ENCODE results near the gene RPL31.

RPL31 gene

GRCh38 chr2:100984892-100985307 lies 17.2 kb upstream of the RPL31 start:
- Histone ChIP-seq H3K9me3 (ENCODE audit: insufficient read depth, low read length) (no peaks in the 10 kb centered on the region), H3K27me3 (ENCODE audit: low read length) (no peaks in the 10 kb centered on the region), H3K79me2 (ENCODE audit: insufficient read depth, low read length) (no peaks in the 10 kb centered on the region), H3K9ac (ENCODE audit: low read length) (no peak overlapping the region), H3F3A (ENCODE audit: insufficient read depth) (no peaks in the 10 kb centered on the region), H3K4me2 (ENCODE audit: low read depth, low read length, poor library complexity, severe bottlenecking) (no peak overlapping the region), H3K4me3 (ENCODE audit: insufficient read depth, low read length, poor library complexity, severe bottlenecking) (no peak overlapping the region), H2AFZ (ENCODE audit: low read depth, low read length, severe bottlenecking) (no peak overlapping the region), H4K20me1 (ENCODE audit: low read depth, low read length) (no peaks in the 10 kb centered on the region), H3K9me2 (replicated peaks; ENCODE audit: insufficient read depth, low read length) (no peaks in the 10 kb centered on the region), H3K27ac (ENCODE audit: low read depth, low read length) (no peak overlapping the region), H3K36me3 (ENCODE audit: low read length) (no peaks in the 10 kb centered on the region)
- no peak for TF ChIP-seq EZH2phosphoT487 (conservative IDR thresholded peaks at IDR 0.05; ENCODE audit: low read length)
- TF ChIP-seq CTCF (IDR thresholded peaks at IDR 0.05; ENCODE audit: insufficient read depth, low read length, poor library complexity, severe bottlenecking): peak; percentile 63

GRCh38 chr2:100986157-100986556 lies 15.9 kb upstream of the RPL31 start:
- H3K4me2 ChIP-seq (ENCODE audit: low read depth, low read length, poor library complexity, severe bottlenecking): no peak overlapping the region
- H3K9me2 ChIP-seq (replicated peaks; ENCODE audit: insufficient read depth, low read length): no peaks in the 10 kb centered on the region
- TF ChIP-seq CTCF (IDR thresholded peaks at IDR 0.05; ENCODE audit: insufficient read depth, low read length, poor library complexity, severe bottlenecking): no peak
- TF ChIP-seq EZH2phosphoT487 (conservative IDR thresholded peaks at IDR 0.05; ENCODE audit: low read length): no peak
- no peaks in the 10 kb centered on the region for H3F3A ChIP-seq (ENCODE audit: insufficient read depth)
- H2AFZ ChIP-seq (ENCODE audit: low read depth, low read length, severe bottlenecking): no peak overlapping the region
- no peaks in the 10 kb centered on the region for H3K27me3 ChIP-seq (ENCODE audit: low read length)
- no peak overlapping the region for H3K4me3 ChIP-seq (ENCODE audit: insufficient read depth, low read length, poor library complexity, severe bottlenecking)
- no peaks in the 10 kb centered on the region for H4K20me1 ChIP-seq (ENCODE audit: low read depth, low read length)
- H3K36me3 ChIP-seq (ENCODE audit: low read length): no peaks in the 10 kb centered on the region
- no peak overlapping the region for H3K27ac ChIP-seq (ENCODE audit: low read depth, low read length)
- H3K9ac ChIP-seq (ENCODE audit: low read length): no peak overlapping the region
- no peaks in the 10 kb centered on the region for H3K79me2 ChIP-seq (ENCODE audit: insufficient read depth, low read length)
- H3K9me3 ChIP-seq (ENCODE audit: insufficient read depth, low read length): no peaks in the 10 kb centered on the region

- no peak overlapping the region for H2AFZ ChIP-seq (ENCODE audit: low read depth, low read length, severe bottlenecking)
- H3K36me3 ChIP-seq (ENCODE audit: low read length): no peaks in the 10 kb centered on the region
- H3K4me2 ChIP-seq (ENCODE audit: low read depth, low read length, poor library complexity, severe bottlenecking): no peak overlapping the region
- no peak overlapping the region for H3K9ac ChIP-seq (ENCODE audit: low read length)
- H3K9me3 ChIP-seq (ENCODE audit: insufficient read depth, low read length): no peaks in the 10 kb centered on the region
- H3K4me3 ChIP-seq (ENCODE audit: insufficient read depth, low read length, poor library complexity, severe bottlenecking): no peak overlapping the region
- no peaks in the 10 kb centered on the region for H3F3A ChIP-seq (ENCODE audit: insufficient read depth)
- no peak for TF ChIP-seq EZH2phosphoT487 (conservative IDR thresholded peaks at IDR 0.05; ENCODE audit: low read length)
- H3K27me3 ChIP-seq (ENCODE audit: low read length): no peaks in the 10 kb centered on the region
- H4K20me1 ChIP-seq (ENCODE audit: low read depth, low read length): no peaks in the 10 kb centered on the region
- no peaks in the 10 kb centered on the region for H3K9me2 ChIP-seq (replicated peaks; ENCODE audit: insufficient read depth, low read length)
- H3K79me2 ChIP-seq (ENCODE audit: insufficient read depth, low read length): no peaks in the 10 kb centered on the region
- H3K27ac ChIP-seq (ENCODE audit: low read depth, low read length): no peak overlapping the region
Observed at GRCh38 chr2:100987536-100987935, 14.6 kb upstream of the RPL31 start.

GRCh38 chr2:100987974-100988373 lies 14.1 kb upstream of the RPL31 start:
- Histone ChIP-seq H3K79me2 (ENCODE audit: insufficient read depth, low read length) (no peaks in the 10 kb centered on the region), H3K27ac (ENCODE audit: low read depth, low read length) (no peak overlapping the region), H3K27me3 (ENCODE audit: low read length) (no peaks in the 10 kb centered on the region), H3F3A (ENCODE audit: insufficient read depth) (no peaks in the 10 kb centered on the region), H3K9ac (ENCODE audit: low read length) (no peak overlapping the region), H3K9me2 (replicated peaks; ENCODE audit: insufficient read depth, low read length) (no peaks in the 10 kb centered on the region), H3K4me2 (ENCODE audit: low read depth, low read length, poor library complexity, severe bottlenecking) (no peak overlapping the region), H3K9me3 (ENCODE audit: insufficient read depth, low read length) (no peaks in the 10 kb centered on the region), H4K20me1 (ENCODE audit: low read depth, low read length) (no peaks in the 10 kb centered on the region), H2AFZ (ENCODE audit: low read depth, low read length, severe bottlenecking) (no peak overlapping the region), H3K4me3 (ENCODE audit: insufficient read depth, low read length, poor library complexity, severe bottlenecking) (no peak overlapping the region), H3K36me3 (ENCODE audit: low read length) (no peaks in the 10 kb centered on the region)
- TF ChIP-seq EZH2phosphoT487 (conservative IDR thresholded peaks at IDR 0.05; ENCODE audit: low read length) (no peak), CTCF (IDR thresholded peaks at IDR 0.05; ENCODE audit: insufficient read depth, low read length, poor library complexity, severe bottlenecking) (no peak)

Measured in SU-DHL-6 (cell line).